K562 (cell line): Measurements from ENCODE around the gene NT5DC2. TPM values are rescaled to one million over a fixed set of nuclear protein-coding genes. Genes with fewer than 3 reads are reported as not detected.
A peak's percentile ranks its signal among the peaks of the same experiment; 100 is the strongest.

Source experiments
- FOXP1 ChIP-seq: sonication (generic); formaldehyde crosslinking; IDR thresholded peaks from 2 replicates; pipeline ENCODE4 v1.8.0; 2022; ENCODE audit warnings: mild to moderate bottlenecking, missing genetic modification reagents
- HIVEP1 ChIP-seq: fragments of 250-450 bp; sonication (Bioruptor Pico); IDR thresholded peaks from 2 replicates; pipeline ENCODE4 v1.4.0; 2020; ENCODE audit warnings: mild to moderate bottlenecking
- IRF2 ChIP-seq: sonication (generic); formaldehyde crosslinking; IDR thresholded peaks from 2 replicates; pipeline ENCODE4 v1.8.1; 2022; ENCODE audit warnings: mild to moderate bottlenecking, missing genetic modification reagents
- L3MBTL2 ChIP-seq: fragments of 450-650 bp; IDR thresholded peaks from 2 replicates; pipeline ENCODE4 v1.6.1; 2016; ENCODE audit warnings: mild to moderate bottlenecking, moderate library complexity
- LCOR ChIP-seq: sonication (generic); formaldehyde crosslinking; IDR thresholded peaks from 2 replicates; pipeline ENCODE4 v1.8.0; 2022; ENCODE audit warnings: mild to moderate bottlenecking, missing genetic modification reagents
- MAFK ChIP-seq: IDR thresholded peaks from 2 replicates; pipeline ENCODE4 v1.6.1; 2011; ENCODE audit warnings: low read length, improper control_type of control experiment
- MGA ChIP-seq: fragments of 450-650 bp; IDR thresholded peaks from 2 replicates; pipeline ENCODE4 v1.6.1; 2016; ENCODE audit warnings: mild to moderate bottlenecking, moderate library complexity
- MIER1 ChIP-seq: fragments of 450-650 bp; IDR thresholded peaks from 2 replicates; pipeline ENCODE4 v1.6.1; 2016; ENCODE audit warnings: antibody characterized with exemption, mild to moderate bottlenecking, low read depth
- PRPF4 ChIP-seq: fragments of 200-400 bp; formaldehyde crosslinking; IDR thresholded peaks from one replicate; pipeline ENCODE4 v1.6.1; 2017; ENCODE audit warnings: low read length, low read depth, mild to moderate bottlenecking; ENCODE audit not compliant: insufficient read depth, poor library complexity, severe bottlenecking
- PURB ChIP-seq: sonication (generic); formaldehyde crosslinking; IDR thresholded peaks from 2 replicates; pipeline ENCODE4 v1.9.0; 2021; ENCODE audit warnings: low read depth, mild to moderate bottlenecking, missing genetic modification reagents
- TAF9B ChIP-seq: fragments of 450-650 bp; IDR thresholded peaks from 2 replicates; pipeline ENCODE4 v1.6.1; 2018; ENCODE audit warnings: mild to moderate bottlenecking; ENCODE audit not compliant: partially characterized antibody
- TOE1 ChIP-seq, 2 experiments: fragments of 450-650 bp in 1 of 2; sonication (generic) in 1 of 2; formaldehyde crosslinking in 1 of 2; IDR thresholded peaks; 2 replicates each; pipeline versions ENCODE4 v1.7.1 to v1.8.0; 2016 to 2022; ENCODE audit warnings: borderline replicate concordance in 2 of 2, mild to moderate bottlenecking in 2 of 2, antibody characterized with exemption in 1 of 2, inconsistent platforms in 1 of 2, low read depth in 1 of 2, missing genetic modification reagents in 1 of 2, moderate library complexity in 1 of 2
- polyA plus RNA-seq, 8 experiments: library from polyadenylated mRNA; depleted of rRNA in 4 of 8; stranded (reverse) in 5 of 8; unstranded in 3 of 8; fragments of >200 nt; fragmentation: Nextera tagmentation in 2 of 8; fragmentation: Illumina TruSeq in 1 of 8; extraction: Ambion mirVana in 2 of 8; extraction: Trizol in 1 of 8; gene quantifications; 2 replicates each; pipeline versions ENCODE4 v1.2.1 to v1.2.3, GENCODE V29; 2011 to 2014; ENCODE audit warnings: inconsistent platforms in 1 of 8, missing spikeins in 1 of 8
- total RNA-seq, 7 experiments: library from RNA; depleted of rRNA in 6 of 7; stranded (reverse); fragments of >200 nt in 6 of 7; fragmentation: Illumina TruSeq in 2 of 7; extraction: Trizol in 2 of 7; gene quantifications; 2 replicates each; pipeline versions ENCODE4 v1.2.1 to v1.2.3, GENCODE V29; 2011 to 2021; ENCODE audit warnings: low replicate concordance in 1 of 7
- TF ChIP-seq, protein P1 (sequence below): fragments of 450-650 bp; IDR thresholded peaks from one replicate; pipeline ENCODE4 v1.6.1; 2018; ENCODE audit warnings: mild to moderate bottlenecking, moderate library complexity; ENCODE audit not compliant: partially characterized antibody
- TF ChIP-seq, protein P2 (sequence below): fragments of 250-450 bp; sonication (Bioruptor Pico); IDR thresholded peaks from 2 replicates; pipeline ENCODE4 v1.6.1; 2021; ENCODE audit warnings: mild to moderate bottlenecking

Gene NT5DC2
- total and polyA plus RNA-seq, 9 of the 15 experiments (the other 6 are each of a cell fraction or from before 2014, with no cell fraction given) = 25.6 to 168 (median 122) TPM

GRCh38 chr3:52536369-52537164 is 2.9 kb upstream of the NT5DC2 start, which contains the start of gene UQCC5 (continued):
- TF ChIP-seq TOE1 (IDR thresholded peaks at IDR 0.05; ENCODE audit: borderline replicate concordance) = peak; percentile 85; the same call in 1 of the 2 replicates
- no peak for TF ChIP-seq TOE1 (CRISPR knock-in tag; IDR thresholded peaks at IDR 0.05; ENCODE audit: borderline replicate concordance, low read depth)
- TF ChIP-seq IRF2 (CRISPR knock-in tag) = no peak
- TF ChIP-seq TAF9B = peak; percentile 31
- peak; percentile 95 for TF ChIP-seq L3MBTL2
- no peak for TF ChIP-seq PRPF4
- TF ChIP-seq PURB (CRISPR knock-in tag) = no peak
- TF ChIP-seq, protein P1, sequence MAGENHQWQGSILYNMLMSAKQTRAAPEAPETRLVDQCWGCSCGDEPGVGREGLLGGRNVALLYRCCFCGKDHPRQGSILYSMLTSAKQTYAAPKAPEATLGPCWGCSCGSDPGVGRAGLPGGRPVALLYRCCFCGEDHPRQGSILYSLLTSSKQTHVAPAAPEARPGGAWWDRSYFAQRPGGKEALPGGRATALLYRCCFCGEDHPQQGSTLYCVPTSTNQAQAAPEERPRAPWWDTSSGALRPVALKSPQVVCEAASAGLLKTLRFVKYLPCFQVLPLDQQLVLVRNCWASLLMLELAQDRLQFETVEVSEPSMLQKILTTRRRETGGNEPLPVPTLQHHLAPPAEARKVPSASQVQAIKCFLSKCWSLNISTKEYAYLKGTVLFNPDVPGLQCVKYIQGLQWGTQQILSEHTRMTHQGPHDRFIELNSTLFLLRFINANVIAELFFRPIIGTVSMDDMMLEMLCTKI = no peak
- TF ChIP-seq LCOR = no peak
- TF ChIP-seq MGA = peak; percentile 60
- no peak for TF ChIP-seq HIVEP1 (CRISPR knock-in tag)
- TF ChIP-seq, protein P2, sequence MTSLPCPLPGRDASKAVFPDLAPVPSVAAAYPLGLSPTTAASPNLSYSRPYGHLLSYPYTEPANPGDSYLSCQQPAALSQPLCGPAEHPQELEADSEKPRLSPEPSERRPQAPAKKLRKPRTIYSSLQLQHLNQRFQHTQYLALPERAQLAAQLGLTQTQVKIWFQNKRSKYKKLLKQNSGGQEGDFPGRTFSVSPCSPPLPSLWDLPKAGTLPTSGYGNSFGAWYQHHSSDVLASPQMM = no peak
- no peak for TF ChIP-seq MIER1
- no peak for TF ChIP-seq MAFK
- no peak for TF ChIP-seq FOXP1 (CRISPR knock-in tag)
